ENCODE data around the gene DCTPP1.

Gene DCTPP1

GRCh38 chr16:30382111-30382881 lies 47.5 kb downstream of the DCTPP1 start, which contains the start of gene SEPTIN1:
Gene SEPTIN1 (minus strand): TSS chr16:30382561. CDS start chr16:30382542, 19 bp downstream.
- DNase-seq (ENCODE audit: low read depth, low spot score) = no peak

GRCh38 chr16:30381291-30382041 lies 48.4 kb downstream of the DCTPP1 start:
- no peak for DNase-seq (ENCODE audit: low read depth, low spot score)

- no peak for DNase-seq (ENCODE audit: low read depth, low spot score)
Measured at GRCh38 chr16:30380803-30381208, 49.0 kb downstream of the DCTPP1 start.

- DNase-seq (ENCODE audit: low read depth, low spot score) = no peak
Measured at GRCh38 chr16:30380072-30380802, 49.6 kb downstream of the DCTPP1 start.

GRCh38 chr16:30379158-30379783 lies 50.6 kb downstream of the DCTPP1 start:
- no peak for DNase-seq (ENCODE audit: low read depth, low spot score)

GRCh38 chr16:30378236-30379157 lies 51.3 kb downstream of the DCTPP1 start:
- DNase-seq (ENCODE audit: low read depth, low spot score) = peak; percentile 93

- no peak for DNase-seq (ENCODE audit: low read depth, low spot score)
Measured at GRCh38 chr16:30377812-30378235, 52.0 kb downstream of the DCTPP1 start.

- DNase-seq (ENCODE audit: low read depth, low spot score) = no peak
Measured at GRCh38 chr16:30377050-30377811, 52.6 kb downstream of the DCTPP1 start.

GRCh38 chr16:30376461-30376902 lies 53.3 kb downstream of the DCTPP1 start:
- no peak for DNase-seq (ENCODE audit: low read depth, low spot score)

GRCh38 chr16:30375864-30376263 lies 54.0 kb downstream of the DCTPP1 start:
- DNase-seq (ENCODE audit: low read depth, low spot score) = no peak

GRCh38 chr16:30374538-30374937 lies 55.3 kb downstream of the DCTPP1 start, which contains the start of gene MYL11:
Gene MYL11 (plus strand): TSS chr16:30374802. CDS start chr16:30374858, 56 bp downstream.
- no peak for DNase-seq (ENCODE audit: low read depth, low spot score)
